Measurements from ENCODE around the gene KIF21A. TPM values are rescaled to one million over a fixed set of nuclear protein-coding genes. Genes with fewer than 3 reads are reported as not detected.
"Not testable (repeated sequence)": the region's sequence is repeated elsewhere in the genome, so short reads cannot be mapped to it uniquely, and the experiment has no call there.

The KIF21A gene
- total RNA-seq, 4 donors from 2014 or later, result 26.4 to 55.0 (median 40.7) TPM

DNA sequence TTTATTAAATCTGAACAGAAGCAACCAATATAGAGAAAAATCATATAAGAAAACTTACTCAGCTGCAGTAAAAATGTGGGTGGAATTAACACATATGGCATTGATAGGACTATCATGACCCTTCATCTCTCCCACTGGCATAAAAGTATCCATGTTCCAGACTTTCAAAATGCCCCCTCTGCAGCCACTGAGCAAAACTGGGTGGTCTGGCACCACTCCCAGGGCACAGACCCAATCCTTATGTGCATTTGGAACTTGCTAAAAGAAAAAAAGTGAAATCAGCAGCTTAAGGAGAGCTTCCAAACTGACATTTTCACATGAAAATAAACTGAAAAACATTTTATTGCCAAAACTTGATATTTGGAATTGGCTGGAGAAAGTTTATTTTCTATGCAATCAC, 141.5 kb downstream of the KIF21A start:
- no peak overlapping the region for H3K27ac ChIP-seq
- H3K27me3 ChIP-seq, result no peaks in the 10 kb centered on the region
- DNase-seq (ENCODE audit: low spot score in 2 of 2), result no peak
- no peaks in the 10 kb centered on the region for H3K9me3 ChIP-seq
- peaks cover 17% of the 10 kb centered on the region for H3K36me3 ChIP-seq
- TF ChIP-seq EP300 (IDR thresholded peaks at IDR 0.05) (no peak), POLR2A (IDR thresholded peaks at IDR 0.05) (no peak), POLR2AphosphoS5 (IDR thresholded peaks at IDR 0.05) (no peak)
- TF ChIP-seq, protein P1, sequence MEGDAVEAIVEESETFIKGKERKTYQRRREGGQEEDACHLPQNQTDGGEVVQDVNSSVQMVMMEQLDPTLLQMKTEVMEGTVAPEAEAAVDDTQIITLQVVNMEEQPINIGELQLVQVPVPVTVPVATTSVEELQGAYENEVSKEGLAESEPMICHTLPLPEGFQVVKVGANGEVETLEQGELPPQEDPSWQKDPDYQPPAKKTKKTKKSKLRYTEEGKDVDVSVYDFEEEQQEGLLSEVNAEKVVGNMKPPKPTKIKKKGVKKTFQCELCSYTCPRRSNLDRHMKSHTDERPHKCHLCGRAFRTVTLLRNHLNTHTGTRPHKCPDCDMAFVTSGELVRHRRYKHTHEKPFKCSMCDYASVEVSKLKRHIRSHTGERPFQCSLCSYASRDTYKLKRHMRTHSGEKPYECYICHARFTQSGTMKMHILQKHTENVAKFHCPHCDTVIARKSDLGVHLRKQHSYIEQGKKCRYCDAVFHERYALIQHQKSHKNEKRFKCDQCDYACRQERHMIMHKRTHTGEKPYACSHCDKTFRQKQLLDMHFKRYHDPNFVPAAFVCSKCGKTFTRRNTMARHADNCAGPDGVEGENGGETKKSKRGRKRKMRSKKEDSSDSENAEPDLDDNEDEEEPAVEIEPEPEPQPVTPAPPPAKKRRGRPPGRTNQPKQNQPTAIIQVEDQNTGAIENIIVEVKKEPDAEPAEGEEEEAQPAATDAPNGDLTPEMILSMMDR (IDR thresholded peaks at IDR 0.05), result no peak
- H3K4me1 ChIP-seq, result no peaks in the 10 kb centered on the region
- no peak overlapping the region for H3K4me3 ChIP-seq

DNA sequence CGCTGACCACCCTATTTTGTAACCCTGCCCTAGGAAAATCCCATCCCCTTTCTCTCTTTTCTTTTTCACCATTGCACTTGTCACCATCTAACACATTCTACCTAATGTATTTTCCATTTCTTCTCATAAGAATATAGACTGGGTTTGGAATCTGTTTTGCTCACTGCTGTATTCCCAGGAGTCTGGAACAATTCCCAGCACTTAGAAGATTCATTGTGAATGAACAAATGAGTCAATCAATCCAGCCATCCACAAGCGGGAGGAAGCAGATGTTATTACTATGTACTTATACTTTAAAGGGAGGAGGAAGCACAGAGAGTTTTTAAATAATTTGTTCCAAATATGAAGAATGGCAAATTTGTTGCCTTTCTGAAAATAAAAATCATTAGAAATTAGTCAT, 142.1 kb downstream of the KIF21A start:
- H3K4me1 ChIP-seq, result no peaks in the 10 kb centered on the region
- H3K36me3 ChIP-seq, result peaks cover 11% of the 10 kb centered on the region
- H3K27ac ChIP-seq, result no peak overlapping the region
- no peaks in the 10 kb centered on the region for H3K27me3 ChIP-seq
- no peak for DNase-seq (ENCODE audit: low spot score in 2 of 2)
- 77% methylated on average over 2 of the region's 2 CpGs for WGBS
- no peaks in the 10 kb centered on the region for H3K9me3 ChIP-seq
- H3K4me3 ChIP-seq, result no peak overlapping the region
- TF ChIP-seq, protein P1 (IDR thresholded peaks at IDR 0.05), result no peak
- TF ChIP-seq POLR2A (IDR thresholded peaks at IDR 0.05) (no peak), POLR2AphosphoS5 (IDR thresholded peaks at IDR 0.05) (no peak), EP300 (IDR thresholded peaks at IDR 0.05) (no peak)

DNA sequence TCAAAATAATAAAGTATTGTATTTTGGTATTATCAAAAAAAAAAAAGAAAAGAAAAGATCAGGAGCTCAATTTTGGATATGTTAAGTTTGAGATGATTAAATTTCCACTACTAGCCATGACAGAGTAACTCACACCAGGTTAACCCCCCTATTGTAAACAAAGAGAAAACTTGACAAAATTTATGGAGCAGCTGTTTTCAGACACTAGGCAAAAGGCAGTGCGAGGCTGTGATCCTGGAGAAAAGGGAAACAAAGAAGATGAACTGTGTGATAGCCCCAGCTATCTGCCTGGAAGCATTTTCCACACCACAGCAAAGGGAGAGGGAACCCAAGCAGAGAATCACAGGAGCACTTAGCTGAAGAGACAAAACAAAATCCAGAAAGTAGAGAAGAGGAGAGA, 145.0 kb downstream of the KIF21A start:
- no peak overlapping the region for H3K4me3 ChIP-seq
- no peak overlapping the region for H3K27ac ChIP-seq
- WGBS, result 64% methylated on average over 1 of the region's 1 CpG
- TF ChIP-seq POLR2AphosphoS5 (IDR thresholded peaks at IDR 0.05), result no peak
- no peak for TF ChIP-seq POLR2A (IDR thresholded peaks at IDR 0.05)
- TF ChIP-seq, protein P1 (IDR thresholded peaks at IDR 0.05), result no peak
- TF ChIP-seq EP300 (IDR thresholded peaks at IDR 0.05), result no peak
- H3K36me3 ChIP-seq, result no peaks in the 10 kb centered on the region
- H3K27me3 ChIP-seq, result no peaks in the 10 kb centered on the region
- no peaks in the 10 kb centered on the region for H3K4me1 ChIP-seq
- no peaks in the 10 kb centered on the region for H3K9me3 ChIP-seq
- no peak for DNase-seq (ENCODE audit: low spot score in 2 of 2)

DNA sequence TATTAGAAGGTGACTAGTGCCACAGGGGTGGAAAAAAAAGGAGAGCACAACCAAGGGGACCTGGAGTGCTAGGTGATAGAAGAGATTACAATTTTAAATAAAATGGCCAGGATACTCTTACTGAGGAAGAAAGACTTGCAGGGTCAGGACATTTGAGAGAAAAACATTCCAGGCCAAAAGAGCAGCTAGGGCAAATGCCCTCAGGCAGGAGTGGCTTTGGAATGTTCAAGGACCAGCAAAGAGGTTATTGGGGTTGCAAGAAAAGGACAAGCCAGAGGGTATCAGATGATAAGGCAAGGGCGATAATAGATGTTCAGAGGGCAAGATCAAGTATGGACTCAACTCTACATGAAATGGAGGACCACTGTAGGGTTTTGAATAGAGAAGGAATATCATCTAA, 146.4 kb downstream of the KIF21A start:
- Histone ChIP-seq H3K27me3 (no peaks in the 10 kb centered on the region), H3K4me3 (no peak overlapping the region), H3K9me3 (no peaks in the 10 kb centered on the region), H3K27ac (no peak overlapping the region), H3K36me3 (no peaks in the 10 kb centered on the region), H3K4me1 (no peaks in the 10 kb centered on the region)
- TF ChIP-seq EP300 (IDR thresholded peaks at IDR 0.05) (no peak), POLR2A (IDR thresholded peaks at IDR 0.05) (no peak), POLR2AphosphoS5 (IDR thresholded peaks at IDR 0.05) (no peak)
- TF ChIP-seq, protein P1 (IDR thresholded peaks at IDR 0.05), result no peak
- WGBS, result 97% methylated on average over 1 of the region's 1 CpG
- no peak for DNase-seq (ENCODE audit: low spot score in 2 of 2)

DNA sequence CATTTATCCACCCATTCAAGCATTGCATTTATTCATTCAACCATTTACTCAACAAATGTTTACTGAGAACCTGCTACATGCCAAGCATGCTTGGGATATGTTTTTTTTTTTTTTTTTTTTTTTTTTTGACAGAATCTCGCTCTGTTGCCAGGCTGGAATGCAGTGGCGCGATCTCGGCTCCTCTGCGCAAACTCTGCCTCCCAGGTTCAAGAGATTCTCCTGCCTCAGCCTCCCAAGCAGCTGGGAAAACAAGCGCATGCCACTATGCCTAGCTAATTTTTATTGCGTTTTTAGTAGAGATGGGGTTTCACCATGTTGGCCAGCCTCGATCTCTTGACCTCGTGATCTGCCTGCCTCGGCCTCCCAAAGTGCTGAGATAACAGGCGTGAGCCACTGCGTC, 147.3 kb downstream of the KIF21A start:
- not testable (repeated sequence) for H3K4me1 ChIP-seq; H3K9me3 ChIP-seq; H3K27ac ChIP-seq; DNase-seq (ENCODE audit: low spot score in 2 of 2); H3K27me3 ChIP-seq; H3K36me3 ChIP-seq; H3K4me3 ChIP-seq
- 96% methylated on average over 12 of the region's 12 CpGs for WGBS

DNA sequence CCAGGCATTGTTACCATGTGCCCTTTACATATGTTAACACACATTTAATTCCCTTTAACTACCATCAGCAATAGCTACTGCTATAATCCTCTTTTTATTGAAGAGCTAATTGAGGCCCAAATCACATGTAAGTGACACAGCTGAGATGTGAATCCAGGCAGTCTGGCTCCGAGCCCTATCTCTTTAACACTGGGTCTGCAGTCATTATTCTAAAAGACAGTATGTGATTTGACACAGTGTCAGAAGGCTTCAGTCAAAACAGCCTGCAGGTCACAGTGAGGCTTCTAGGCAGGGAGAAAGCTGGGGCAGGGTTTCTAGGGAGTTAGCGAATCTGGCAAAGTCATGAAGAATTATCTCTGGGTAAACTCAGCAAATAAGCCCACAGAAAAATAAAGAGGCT, 148.2 kb downstream of the KIF21A start:
- 81% methylated on average over 2 of the region's 2 CpGs for WGBS
- Histone ChIP-seq H3K27ac (no peak overlapping the region), H3K9me3 (no peaks in the 10 kb centered on the region), H3K4me3 (no peak overlapping the region), H3K4me1 (no peaks in the 10 kb centered on the region), H3K27me3 (no peaks in the 10 kb centered on the region), H3K36me3 (no peaks in the 10 kb centered on the region)
- no peak for DNase-seq (ENCODE audit: low spot score in 2 of 2)
- TF ChIP-seq POLR2A (IDR thresholded peaks at IDR 0.05) (no peak), EP300 (IDR thresholded peaks at IDR 0.05) (no peak), POLR2AphosphoS5 (IDR thresholded peaks at IDR 0.05) (no peak)
- TF ChIP-seq, protein P1 (IDR thresholded peaks at IDR 0.05), result no peak
